Measurements from ENCODE around the gene ACBD6. TPM values are rescaled to one million over a fixed set of nuclear protein-coding genes. Genes with fewer than 3 reads are reported as not detected.

ACBD6 gene
- total and polyA plus RNA-seq, 2 experiments from 2014 or later = 36.3 to 45.8 TPM

- no peaks in the 10 kb centered on the region for H3K36me3 ChIP-seq (replicated peaks; ENCODE audit: insufficient read depth, low read depth)
- H3K27me3 ChIP-seq = no peaks in the 10 kb centered on the region
- WGBS (ENCODE audit: low lambda C conversion rate, missing lambda C conversion rate) = 86% methylated on average over 7 of the region's 7 CpGs
- no peak overlapping the region for H3K4me2 ChIP-seq
- no peaks in the 10 kb centered on the region for H3K4me1 ChIP-seq (ENCODE audit: insufficient read depth)
- H4K20me1 ChIP-seq (ENCODE audit: insufficient read depth, poor library complexity, severe bottlenecking) = no peaks in the 10 kb centered on the region
- TF ChIP-seq CTCF (IDR thresholded peaks at IDR 0.05; ENCODE audit: poor library complexity) (no peak), EZH2 (IDR thresholded peaks at IDR 0.05; ENCODE audit: borderline replicate concordance) (no peak), EZH2phosphoT487 (IDR thresholded peaks at IDR 0.05; ENCODE audit: low read depth, severe bottlenecking, unreplicated experiment) (no peak)
- H2AFZ ChIP-seq = no peak overlapping the region
- no peaks in the 10 kb centered on the region for H3K9me2 ChIP-seq (replicated peaks; ENCODE audit: insufficient read depth)
- no peaks in the 10 kb centered on the region for H3K79me2 ChIP-seq
- no peak for DNase-seq (ENCODE audit: low spot score)
- no peak overlapping the region for H3K4me3 ChIP-seq
- no peak overlapping the region for H3K27ac ChIP-seq
- H3K9me3 ChIP-seq (ENCODE audit: low read depth) = no peaks in the 10 kb centered on the region
These were observed 34.5 kb upstream of the ACBD6 start for GRCh38 chr1:180536821-180537372.

GRCh38 chr1:180535418-180535999 lies 33.1 kb upstream of the ACBD6 start:
- 87% methylated on average over 5 of the region's 5 CpGs for WGBS (ENCODE audit: low lambda C conversion rate, missing lambda C conversion rate)
- H3K4me1 ChIP-seq (ENCODE audit: insufficient read depth) = no peaks in the 10 kb centered on the region
- no peaks in the 10 kb centered on the region for H3K27me3 ChIP-seq
- no peaks in the 10 kb centered on the region for H4K20me1 ChIP-seq (ENCODE audit: insufficient read depth, poor library complexity, severe bottlenecking)
- no peak overlapping the region for H3K27ac ChIP-seq
- H3K9me2 ChIP-seq (replicated peaks; ENCODE audit: insufficient read depth) = no peaks in the 10 kb centered on the region
- H3K9me3 ChIP-seq (ENCODE audit: low read depth) = no peaks in the 10 kb centered on the region
- no peak for TF ChIP-seq CTCF (IDR thresholded peaks at IDR 0.05; ENCODE audit: poor library complexity)
- TF ChIP-seq EZH2 (IDR thresholded peaks at IDR 0.05; ENCODE audit: borderline replicate concordance) = no peak
- TF ChIP-seq EZH2phosphoT487 (IDR thresholded peaks at IDR 0.05; ENCODE audit: low read depth, severe bottlenecking, unreplicated experiment) = no peak
- H3K79me2 ChIP-seq = no peaks in the 10 kb centered on the region
- no peak overlapping the region for H2AFZ ChIP-seq
- H3K36me3 ChIP-seq (replicated peaks; ENCODE audit: insufficient read depth, low read depth) = no peaks in the 10 kb centered on the region
- H3K4me3 ChIP-seq = no peak overlapping the region
- no peak for DNase-seq (ENCODE audit: low spot score)
- H3K4me2 ChIP-seq = no peak overlapping the region

GRCh38 chr1:180534214-180534613 lies 31.8 kb upstream of the ACBD6 start:
- H4K20me1 ChIP-seq (ENCODE audit: insufficient read depth, poor library complexity, severe bottlenecking) = no peaks in the 10 kb centered on the region
- H3K36me3 ChIP-seq (replicated peaks; ENCODE audit: insufficient read depth, low read depth) = no peaks in the 10 kb centered on the region
- no peaks in the 10 kb centered on the region for H3K9me3 ChIP-seq (ENCODE audit: low read depth)
- H3K4me1 ChIP-seq (ENCODE audit: insufficient read depth) = no peaks in the 10 kb centered on the region
- no peak overlapping the region for H3K27ac ChIP-seq
- no peak for DNase-seq (ENCODE audit: low spot score)
- TF ChIP-seq EZH2 (IDR thresholded peaks at IDR 0.05; ENCODE audit: borderline replicate concordance) (no peak), CTCF (IDR thresholded peaks at IDR 0.05; ENCODE audit: poor library complexity) (no peak), EZH2phosphoT487 (IDR thresholded peaks at IDR 0.05; ENCODE audit: low read depth, severe bottlenecking, unreplicated experiment) (no peak)
- no peaks in the 10 kb centered on the region for H3K79me2 ChIP-seq
- no peaks in the 10 kb centered on the region for H3K27me3 ChIP-seq
- H3K4me2 ChIP-seq = no peak overlapping the region
- no peak overlapping the region for H2AFZ ChIP-seq
- no peak overlapping the region for H3K4me3 ChIP-seq
- 86% methylated on average over 7 of the region's 7 CpGs for WGBS (ENCODE audit: low lambda C conversion rate, missing lambda C conversion rate)
- no peaks in the 10 kb centered on the region for H3K9me2 ChIP-seq (replicated peaks; ENCODE audit: insufficient read depth)

Data from hepatocyte (in vitro differentiated cells).